PC-9 (cell line): ENCODE data around the gene VIP.

Experiments
- EZH2 ChIP-seq: fragments of 200-600 bp; sonication (generic); IDR thresholded peaks from 2 replicates; pipeline ENCODE4 v1.8.0; 2017; ENCODE audit warnings: antibody characterized with exemption, low read depth
- TF ChIP-seq, protein P1 (sequence below): fragments of 200-600 bp; sonication (generic); conservative IDR thresholded peaks from 2 replicates; pipeline ENCODE4 v1.6.1; 2017; ENCODE audit warnings: mixed run types, antibody characterized with exemption, mild to moderate bottlenecking, moderate library complexity

DNA sequence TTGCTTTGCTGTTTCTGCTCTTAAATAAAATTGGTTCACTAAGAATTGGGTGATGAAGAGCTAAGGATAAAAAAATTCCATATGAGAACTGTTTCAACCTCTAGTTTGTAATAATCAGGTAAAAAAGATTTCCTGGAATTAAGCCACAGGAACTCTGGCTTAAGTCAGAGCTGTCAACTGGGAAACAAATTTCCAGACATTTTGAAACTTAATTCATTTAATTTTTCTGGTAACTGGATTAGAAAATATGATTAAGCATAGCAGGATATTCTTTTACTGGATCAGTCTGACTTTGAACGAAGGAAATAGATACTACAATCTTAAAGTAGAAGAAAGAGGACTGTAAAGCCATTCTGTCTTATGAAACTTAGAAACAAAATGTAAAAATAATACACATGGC lies 1.3 kb upstream of the VIP start:
- TF ChIP-seq, protein P1, sequence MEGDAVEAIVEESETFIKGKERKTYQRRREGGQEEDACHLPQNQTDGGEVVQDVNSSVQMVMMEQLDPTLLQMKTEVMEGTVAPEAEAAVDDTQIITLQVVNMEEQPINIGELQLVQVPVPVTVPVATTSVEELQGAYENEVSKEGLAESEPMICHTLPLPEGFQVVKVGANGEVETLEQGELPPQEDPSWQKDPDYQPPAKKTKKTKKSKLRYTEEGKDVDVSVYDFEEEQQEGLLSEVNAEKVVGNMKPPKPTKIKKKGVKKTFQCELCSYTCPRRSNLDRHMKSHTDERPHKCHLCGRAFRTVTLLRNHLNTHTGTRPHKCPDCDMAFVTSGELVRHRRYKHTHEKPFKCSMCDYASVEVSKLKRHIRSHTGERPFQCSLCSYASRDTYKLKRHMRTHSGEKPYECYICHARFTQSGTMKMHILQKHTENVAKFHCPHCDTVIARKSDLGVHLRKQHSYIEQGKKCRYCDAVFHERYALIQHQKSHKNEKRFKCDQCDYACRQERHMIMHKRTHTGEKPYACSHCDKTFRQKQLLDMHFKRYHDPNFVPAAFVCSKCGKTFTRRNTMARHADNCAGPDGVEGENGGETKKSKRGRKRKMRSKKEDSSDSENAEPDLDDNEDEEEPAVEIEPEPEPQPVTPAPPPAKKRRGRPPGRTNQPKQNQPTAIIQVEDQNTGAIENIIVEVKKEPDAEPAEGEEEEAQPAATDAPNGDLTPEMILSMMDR, result no peak
- TF ChIP-seq EZH2, result no peak
